BLaER1 treated with 17β-estradiol and CSF1 and Interleukin-3, amounts not matched to agents 10 nM and 100 nM (cell line): ENCODE results near the gene KAZN.

Experiments used
- H3K27ac ChIP-seq, 11 experiments: shearing (Covaris generic); formaldehyde crosslinking; 2 replicates each; pipeline ENCODE4 v1.8.1; 2022
- H3K27me3 ChIP-seq, 11 experiments: shearing (Covaris generic); formaldehyde crosslinking; 2 replicates each; pipeline ENCODE4 v1.8.1; 2022
- H3K36me3 ChIP-seq, 11 experiments: shearing (Covaris generic); formaldehyde crosslinking; 2 replicates each; pipeline ENCODE4 v1.8.1; 2022
- H3K4me1 ChIP-seq, 10 experiments: shearing (Covaris generic); formaldehyde crosslinking; 2 replicates each; pipeline ENCODE4 v1.8.1; 2022
- H3K4me2 ChIP-seq, 11 experiments: shearing (Covaris generic); formaldehyde crosslinking; 2 replicates each; pipeline ENCODE4 v1.8.1; 2022
- H3K4me3 ChIP-seq, 10 experiments: shearing (Covaris generic); formaldehyde crosslinking; 2 replicates each; pipeline ENCODE4 v1.8.1; 2022
- H3K9ac ChIP-seq, 11 experiments: shearing (Covaris generic); formaldehyde crosslinking; 2 replicates each; pipeline ENCODE4 v1.8.1; 2022
- H3K9me3 ChIP-seq, 11 experiments: shearing (Covaris generic); formaldehyde crosslinking; replicated peaks in 1 of 11; 2 replicates each; pipeline ENCODE4 v1.8.1; 2022
- H4K20me1 ChIP-seq, 11 experiments: shearing (Covaris generic); formaldehyde crosslinking; 2 replicates each; pipeline ENCODE4 v1.8.1; 2022
- Cebpa-rat ChIP-seq, 11 experiments: shearing (Covaris generic); IDR thresholded peaks; 2 replicates each; pipeline ENCODE4 v1.8.1; 2022

The KAZN gene

GRCh38 chr1:15070145-15070748 is 471.8 kb downstream of the KAZN start:
- Histone ChIP-seq H3K36me3 (peaks cover 0 to 15% (median 6%) of the 10 kb centered on the region in 11 experiments; a peak in 10 of 22 replicates), H3K4me1 (peaks cover 0 to 13% (median 9%) of the 10 kb centered on the region in 10 experiments; a peak in 13 of 20 replicates), H4K20me1 (peaks cover 0 to 5% (median 0%) of the 10 kb centered on the region in 11 experiments; a peak in 1 of 22 replicates), H3K9ac (no peak overlapping the region), H3K9me3 (no peaks in the 10 kb centered on the region), H3K4me2 (no peak overlapping the region), H3K27ac (no peak overlapping the region), H3K27me3 (no peaks in the 10 kb centered on the region), H3K4me3 (no peak overlapping the region)
- TF ChIP-seq Cebpa-rat (IDR thresholded peaks at IDR 0.05), result no peak

DNA sequence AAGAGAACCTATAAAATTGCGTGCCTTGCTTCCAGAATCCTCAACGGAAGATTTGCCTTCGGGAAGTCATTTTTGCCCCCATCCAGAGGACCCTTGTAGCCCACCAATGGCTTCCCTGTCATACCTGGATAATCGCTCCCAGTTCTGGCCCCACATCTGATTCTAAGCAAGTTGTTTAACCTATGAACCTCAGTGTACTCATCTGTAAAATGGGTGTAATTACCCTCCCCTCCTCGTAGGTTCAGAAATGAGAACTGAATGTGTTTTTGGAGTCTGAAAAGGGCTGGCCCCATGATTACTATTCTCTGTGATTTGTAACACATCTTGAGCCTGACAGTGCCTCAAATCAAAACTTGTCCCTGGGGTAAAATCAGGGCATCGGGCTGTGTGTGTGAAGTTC is 473.5 kb downstream of the KAZN start:
- Histone ChIP-seq H3K4me3 (no peak overlapping the region), H3K4me2 (no peak overlapping the region), H3K9ac (no peak overlapping the region), H3K27me3 (no peaks in the 10 kb centered on the region), H3K27ac (no peak overlapping the region), H3K4me1 (peaks cover 0 to 12% (median 7%) of the 10 kb centered on the region in 10 experiments; a peak in 8 of 20 replicates), H4K20me1 (peaks cover 0 to 5% (median 0%) of the 10 kb centered on the region in 11 experiments; a peak in 2 of 22 replicates), H3K36me3 (peaks cover 0 to 9% (median 0%) of the 10 kb centered on the region in 11 experiments; a peak in 4 of 22 replicates), H3K9me3 (no peaks in the 10 kb centered on the region)
- no peak for TF ChIP-seq Cebpa-rat (IDR thresholded peaks at IDR 0.05)

GRCh38 chr1:15073799-15074308 is 475.4 kb downstream of the KAZN start:
- H3K4me1 ChIP-seq, result peaks cover 0 to 12% (median 7%) of the 10 kb centered on the region in 10 experiments; a peak in 8 of 20 replicates
- H4K20me1 ChIP-seq, result peaks cover 0 to 5% (median 0%) of the 10 kb centered on the region in 11 experiments; a peak in 2 of 22 replicates
- no peak overlapping the region for H3K9ac ChIP-seq
- H3K27me3 ChIP-seq, result no peaks in the 10 kb centered on the region
- no peak overlapping the region for H3K4me2 ChIP-seq
- 0 out of 22 replicates have a peak, but pooled peaks cover 0 to 2% (median 0%) of the 10 kb centered on the region in 11 experiments for H3K36me3 ChIP-seq
- H3K9me3 ChIP-seq, result no peaks in the 10 kb centered on the region
- H3K27ac ChIP-seq, result no peak overlapping the region
- no peak for TF ChIP-seq Cebpa-rat (IDR thresholded peaks at IDR 0.05)
- H3K4me3 ChIP-seq, result no peak overlapping the region

- H3K9ac ChIP-seq, result no peak overlapping the region
- no peaks in the 10 kb centered on the region for H3K36me3 ChIP-seq
- H3K4me1 ChIP-seq, result peaks cover 0 to 12% (median 7%) of the 10 kb centered on the region in 10 experiments; a peak in 8 of 20 replicates
- H3K4me2 ChIP-seq, result no peak overlapping the region
- no peak for TF ChIP-seq Cebpa-rat (IDR thresholded peaks at IDR 0.05)
- no peaks in the 10 kb centered on the region for H3K27me3 ChIP-seq
- H3K9me3 ChIP-seq, result no peaks in the 10 kb centered on the region
- H3K4me3 ChIP-seq, result no peak overlapping the region
- H3K27ac ChIP-seq, result no peak overlapping the region
- H4K20me1 ChIP-seq, result peaks cover 0 to 3% (median 0%) of the 10 kb centered on the region in 11 experiments; a peak in 3 of 22 replicates
These were observed 476.7 kb downstream of the KAZN start for GRCh38 chr1:15075175-15075574.

- Histone ChIP-seq H4K20me1 (no peaks in the 10 kb centered on the region; a peak in 3 of 22 replicates), H3K4me3 (no peak overlapping the region), H3K4me2 (peak overlapping the region in 2 of 11 experiments; percentile 14 to 44; a peak in 1 of 22 replicates), H3K4me1 (peaks cover 0 to 12% (median 7%) of the 10 kb centered on the region in 10 experiments; a peak in 8 of 20 replicates), H3K27ac (no peak overlapping the region), H3K9me3 (no peaks in the 10 kb centered on the region), H3K36me3 (no peaks in the 10 kb centered on the region), H3K9ac (0 out of 22 replicates have a peak overlapping the region, but pooled peaks of 1 of the 11 experiments have one; percentile 15), H3K27me3 (no peaks in the 10 kb centered on the region)
- no peak for TF ChIP-seq Cebpa-rat (IDR thresholded peaks at IDR 0.05)
These were observed 477.3 kb downstream of the KAZN start for GRCh38 chr1:15075817-15076216.

- Histone ChIP-seq H3K9ac (no peak overlapping the region), H3K4me2 (no peak overlapping the region), H4K20me1 (no peaks in the 10 kb centered on the region; a peak in 3 of 22 replicates), H3K36me3 (no peaks in the 10 kb centered on the region), H3K4me3 (no peak overlapping the region), H3K27me3 (no peaks in the 10 kb centered on the region), H3K4me1 (peaks cover 0 to 12% (median 7%) of the 10 kb centered on the region in 10 experiments; a peak in 8 of 20 replicates), H3K27ac (no peak overlapping the region), H3K9me3 (no peaks in the 10 kb centered on the region)
- TF ChIP-seq Cebpa-rat (IDR thresholded peaks at IDR 0.05), result no peak
These were observed 478.3 kb downstream of the KAZN start for GRCh38 chr1:15076807-15077206.

DNA sequence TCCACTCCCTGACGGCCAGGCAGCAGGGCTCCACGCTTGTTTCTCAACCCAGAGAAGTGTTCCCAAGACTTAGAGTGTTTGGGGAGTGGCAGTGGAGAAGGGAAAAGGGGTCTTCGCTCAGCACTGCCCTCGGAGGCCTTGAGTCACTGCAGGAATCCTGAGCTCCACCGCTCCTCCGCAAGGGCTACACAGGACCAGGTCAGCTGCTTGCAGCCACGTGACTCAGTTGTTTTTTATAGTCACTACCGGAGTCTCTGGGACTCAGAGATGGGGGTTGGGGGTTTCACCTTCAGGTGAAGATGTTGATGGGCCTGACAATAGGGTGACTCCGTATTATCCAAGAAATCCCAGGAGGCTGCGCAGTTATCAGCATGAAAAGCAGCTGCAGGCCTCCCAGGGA is 478.9 kb downstream of the KAZN start:
- no peak overlapping the region for H3K4me2 ChIP-seq
- TF ChIP-seq Cebpa-rat (IDR thresholded peaks at IDR 0.05), result no peak
- no peaks in the 10 kb centered on the region for H3K9me3 ChIP-seq
- H3K27ac ChIP-seq, result no peak overlapping the region
- H3K4me3 ChIP-seq, result no peak overlapping the region
- no peaks in the 10 kb centered on the region for H3K36me3 ChIP-seq
- no peaks in the 10 kb centered on the region for H3K27me3 ChIP-seq
- H3K9ac ChIP-seq, result no peak overlapping the region
- H3K4me1 ChIP-seq, result peaks cover 0 to 12% (median 7%) of the 10 kb centered on the region in 10 experiments; a peak in 8 of 20 replicates
- no peaks in the 10 kb centered on the region; a peak in 3 of 22 replicates for H4K20me1 ChIP-seq

- no peaks in the 10 kb centered on the region; a peak in 3 of 22 replicates for H4K20me1 ChIP-seq
- H3K36me3 ChIP-seq, result no peaks in the 10 kb centered on the region
- H3K9ac ChIP-seq, result no peak overlapping the region
- no peaks in the 10 kb centered on the region for H3K27me3 ChIP-seq
- H3K4me3 ChIP-seq, result no peak overlapping the region
- no peak for TF ChIP-seq Cebpa-rat (IDR thresholded peaks at IDR 0.05)
- H3K4me1 ChIP-seq, result peaks cover 0 to 11% (median 6%) of the 10 kb centered on the region in 10 experiments; a peak in 8 of 20 replicates
- H3K9me3 ChIP-seq, result no peaks in the 10 kb centered on the region
- H3K27ac ChIP-seq, result no peak overlapping the region
- H3K4me2 ChIP-seq, result no peak overlapping the region
These were observed 482.0 kb downstream of the KAZN start for GRCh38 chr1:15080328-15081007.

DNA sequence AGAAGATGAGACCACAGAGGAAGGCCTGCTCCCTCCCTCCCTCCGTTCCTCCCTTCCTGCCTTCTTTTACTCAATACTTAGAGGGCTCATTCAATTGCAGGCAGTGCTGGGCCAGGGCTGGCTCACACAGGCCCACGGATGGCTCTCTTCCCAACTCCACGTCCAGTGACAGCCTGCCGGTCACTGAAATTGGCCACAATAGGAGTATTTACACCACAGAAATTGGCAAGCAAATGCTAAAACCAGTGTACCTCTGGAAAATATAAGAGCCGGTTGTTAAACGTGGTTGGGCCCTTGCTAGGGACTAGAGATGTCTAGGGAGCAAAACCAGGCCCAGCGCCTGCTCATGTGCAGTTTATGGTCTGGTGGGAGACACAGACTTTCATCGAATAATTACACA is 482.6 kb downstream of the KAZN start:
- Histone ChIP-seq H3K4me2 (no peak overlapping the region), H3K27me3 (no peaks in the 10 kb centered on the region), H3K4me1 (peaks cover 0 to 5% (median 1%) of the 10 kb centered on the region in 10 experiments; a peak in 5 of 20 replicates), H3K4me3 (no peak overlapping the region), H3K36me3 (no peaks in the 10 kb centered on the region), H3K9me3 (no peaks in the 10 kb centered on the region), H3K27ac (no peak overlapping the region), H4K20me1 (no peaks in the 10 kb centered on the region; a peak in 3 of 22 replicates), H3K9ac (no peak overlapping the region)
- no peak for TF ChIP-seq Cebpa-rat (IDR thresholded peaks at IDR 0.05)
